Adrenal gland (tissue), 12 donors: Measurements from ENCODE around the gene AIP. TPM values are rescaled to one million over a fixed set of nuclear protein-coding genes. Genes with fewer than 3 reads are reported as not detected.

Experiments used
- DNase-seq, 7 donors: peaks; one replicate each; pipeline ENCODE4 v3.0.0-alpha.2; 2019 to 2020
- H3K27ac ChIP-seq, 5 donors: fragments of 200-600 bp; sonication (generic) in 4 of 5; 1 replicate in 3 of 5; 2 replicates in 2 of 5; pipeline versions ENCODE4 v1.5.1 to v1.8.0; 2016 to 2020; ENCODE audit warnings: mild to moderate bottlenecking in 1 of 5
- H3K27me3 ChIP-seq: fragments of 200-600 bp; 2 replicates; pipeline ENCODE4 v1.8.0; 2021
- H3K36me3 ChIP-seq, 2 donors: fragments of 200-600 bp; replicated peaks in 1 of 2; 1 replicate in 1 of 2; 2 replicates in 1 of 2; pipeline versions ENCODE4 v1.5.1 to v1.8.0; 2018 to 2022
- H3K4me1 ChIP-seq, 2 donors: fragments of 200-600 bp; replicated peaks in 1 of 2; 1 replicate in 1 of 2; 2 replicates in 1 of 2; pipeline versions ENCODE4 v1.5.1 to v1.8.0; 2018 to 2021
- H3K4me3 ChIP-seq, 4 donors: fragments of 200-600 bp; sonication (generic) in 3 of 4; one replicate each; pipeline ENCODE4 v1.5.1; 2016 to 2018
- H3K9me3 ChIP-seq, 3 donors: fragments of 200-600 bp; sonication (generic) in 1 of 3; replicated peaks in 1 of 3; 1 replicate in 2 of 3; 2 replicates in 1 of 3; pipeline versions ENCODE4 v1.5.1 to v1.8.0; 2016 to 2021
- POLR2A ChIP-seq, 2 donors: fragments of 450-650 bp; IDR thresholded peaks; one replicate each; pipeline ENCODE4 v1.6.1; 2017; ENCODE audit warnings: antibody characterized with exemption in 2 of 2, mild to moderate bottlenecking in 2 of 2, moderate library complexity in 1 of 2
- WGBS, 4 donors: extraction: QIAGEN DNeasy Blood & Tissue Kit in 2 of 4; methylation state at CpG; one replicate each; pipeline versions ENCODE4 v1.1.5 to v1.1.7; 2013 to 2017; 5-methylcytosine and 5-hydroxymethylcytosine counted together
- intact Hi-C, 2 donors: fragments of 100-400 bp; cut with DNase I; formaldehyde crosslinking; loops; one replicate each; pipeline versions ENCODE4 v1.14.1 to v1.15.0; 2022 to 2023
- polyA plus RNA-seq, 3 donors: library from polyadenylated mRNA; stranded (reverse); fragments of 200-250 nt in 2 of 3; fragments of 350-450 nt in 1 of 3; fragmentation: Illumina TruSeq in 1 of 3; extraction: RNeasy Lipid Tissue Mini Kit (QIAGEN cat#74804) in 1 of 3; gene quantifications; one replicate each; pipeline ENCODE4 v1.2.3, GENCODE V29; 2013 to 2014
- total RNA-seq, 9 donors: library from RNA; depleted of rRNA in 4 of 9; stranded (reverse); fragments of >200 nt in 4 of 9; fragments of 120-200 nt in 1 of 9; fragmentation: NEBNext Ultra II Directional in 1 of 9; extraction: Animal tissue kit (Norgen Biotek cat#: 25700) in 1 of 9; gene quantifications; one replicate each; pipeline versions ENCODE4 v1.1.0 to v1.2.4, GENCODE V29; 2013 to 2023
- TF ChIP-seq, protein P1 (sequence below), 6 experiments: fragments of 450-650 bp in 4 of 6; fragments of 200-600 bp in 2 of 6; sonication (generic) in 1 of 6; IDR thresholded peaks; 1 replicate in 5 of 6; 2 replicates in 1 of 6; pipeline versions ENCODE4 v1.5.1 to v1.8.0; 2016 to 2021; ENCODE audit warnings: antibody characterized with exemption in 6 of 6, mild to moderate bottlenecking in 2 of 6, moderate library complexity in 1 of 6
- donor health status: healthy with polysubstance abuse.
- donor health status: Bipolar disorder and iron deficiency.
- donor health status: DM: yes; HTN: yes; CAD: no.
- donor health status: DM: no; HTN: no; CAD: no.
- donor health status: DM: no; HTN: no; CAD: no.
- donor health status: DM: yes; HTN: yes; CAD: no.

Gene AIP
- total and polyA plus RNA-seq, 12 donors = 35.3 to 152 (median 83.9) TPM

GRCh38 chr11:67468456-67468758 is 14.4 kb upstream of the AIP start:
- intact Hi-C loops = no loop called here
- Histone ChIP-seq H3K9me3 (no peaks in the 10 kb centered on the region), H3K4me3 (peak overlapping the region; percentile 16 to 84 (median 61)), H3K27me3 (no peaks in the 10 kb centered on the region), H3K36me3 (no peaks in the 10 kb centered on the region), H3K4me1 (peaks cover 23 to 43% of the 10 kb centered on the region in 2 donors), H3K27ac (peak overlapping the region; percentile 52 to 92 (median 84))
- WGBS, 4 donors = 2 to 10% (median 6%) methylated on average over 3 to 6 of the region's 6 CpGs
- no peak for DNase-seq
- TF ChIP-seq POLR2A (IDR thresholded peaks at IDR 0.05) = no peak
- TF ChIP-seq, protein P1, sequence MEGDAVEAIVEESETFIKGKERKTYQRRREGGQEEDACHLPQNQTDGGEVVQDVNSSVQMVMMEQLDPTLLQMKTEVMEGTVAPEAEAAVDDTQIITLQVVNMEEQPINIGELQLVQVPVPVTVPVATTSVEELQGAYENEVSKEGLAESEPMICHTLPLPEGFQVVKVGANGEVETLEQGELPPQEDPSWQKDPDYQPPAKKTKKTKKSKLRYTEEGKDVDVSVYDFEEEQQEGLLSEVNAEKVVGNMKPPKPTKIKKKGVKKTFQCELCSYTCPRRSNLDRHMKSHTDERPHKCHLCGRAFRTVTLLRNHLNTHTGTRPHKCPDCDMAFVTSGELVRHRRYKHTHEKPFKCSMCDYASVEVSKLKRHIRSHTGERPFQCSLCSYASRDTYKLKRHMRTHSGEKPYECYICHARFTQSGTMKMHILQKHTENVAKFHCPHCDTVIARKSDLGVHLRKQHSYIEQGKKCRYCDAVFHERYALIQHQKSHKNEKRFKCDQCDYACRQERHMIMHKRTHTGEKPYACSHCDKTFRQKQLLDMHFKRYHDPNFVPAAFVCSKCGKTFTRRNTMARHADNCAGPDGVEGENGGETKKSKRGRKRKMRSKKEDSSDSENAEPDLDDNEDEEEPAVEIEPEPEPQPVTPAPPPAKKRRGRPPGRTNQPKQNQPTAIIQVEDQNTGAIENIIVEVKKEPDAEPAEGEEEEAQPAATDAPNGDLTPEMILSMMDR (IDR thresholded peaks at IDR 0.05) = no peak

DNA sequence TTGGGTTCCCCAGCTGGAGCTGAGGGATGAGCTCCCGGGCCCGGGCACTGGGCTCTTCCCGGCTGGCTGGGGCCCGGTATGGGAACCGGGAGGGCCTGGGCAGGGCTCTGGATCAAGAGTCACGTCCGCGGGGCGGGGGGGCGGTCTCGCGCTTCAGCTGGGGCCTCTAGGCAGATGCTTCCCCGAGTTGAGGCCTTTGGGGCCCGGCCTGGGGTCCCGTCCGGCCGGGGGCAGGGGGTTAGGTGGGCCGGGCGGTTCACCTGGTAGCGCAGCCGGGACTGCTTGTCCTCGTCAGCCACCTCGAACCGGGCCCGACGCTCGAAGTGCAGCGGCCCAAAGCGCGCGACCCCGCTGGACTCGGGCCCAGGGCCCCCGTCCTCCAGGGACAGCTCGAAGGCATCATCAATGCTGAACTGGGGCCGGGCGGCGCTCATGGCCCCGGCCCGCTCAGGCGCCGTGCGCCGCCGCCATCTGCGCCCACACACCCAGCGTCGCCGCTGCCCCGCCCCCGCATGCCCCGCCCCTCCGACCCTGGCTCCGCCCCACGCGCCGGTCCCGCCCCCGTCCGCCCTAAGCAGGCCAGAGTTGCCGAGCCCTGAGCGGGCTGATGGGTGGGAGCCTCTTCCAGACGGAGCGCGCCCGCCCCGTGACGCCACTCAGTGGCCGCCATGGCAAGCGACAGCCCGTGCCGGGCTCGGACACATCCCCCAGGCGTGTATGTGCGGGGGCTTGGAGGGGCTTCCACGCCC is 13.9 kb upstream of the AIP start, which contains the start of gene TMEM134:
Gene TMEM134, minus strand, starts transcription at position 493 of the 749 bp plus-strand sequence. Its CDS starts 59 bp downstream, at position 434.
- Histone ChIP-seq H3K4me3 (peak within 1 kb of the TSS; percentile 16 to 84 (median 61)), H3K27ac (peak within 1 kb of the TSS; percentile 52 to 92 (median 84)), H3K4me1 (peaks cover 17 to 38% of the 10 kb centered on the region in 2 donors), H3K27me3 (no peaks in the 10 kb centered on the region), H3K9me3 (no peaks in the 10 kb centered on the region), H3K36me3 (no peaks in the 10 kb centered on the region)
- TF ChIP-seq POLR2A (IDR thresholded peaks at IDR 0.05) = peak; percentile 77 to 88
- TF ChIP-seq, protein P1 (IDR thresholded peaks at IDR 0.05) = peak in 5 of 6 experiments; percentile 37 to 59 (median 41)
- intact Hi-C loops = no loop called here
- WGBS, 4 donors = 0 to 1% (median 0%) methylated on average over 2 to 76 of the region's 76 CpGs
- peak; percentile 92 to 96 (median 94) for DNase-seq

DNA sequence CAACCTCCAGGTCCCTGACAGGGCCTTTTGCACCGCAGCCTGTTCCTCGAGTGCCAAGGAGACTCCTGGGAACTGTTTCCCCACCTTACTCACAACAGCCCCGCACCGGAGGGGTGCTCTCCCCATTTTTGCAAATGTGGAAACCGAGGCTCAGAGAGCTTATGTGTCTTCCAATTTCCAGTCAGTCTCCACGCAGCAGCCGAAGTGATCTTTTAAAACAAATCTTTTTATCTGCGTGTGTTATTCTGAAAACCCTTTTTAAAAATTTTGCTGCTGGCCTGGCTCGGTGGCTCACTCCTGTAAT is 13.4 kb upstream of the AIP start:
- no peak for TF ChIP-seq POLR2A (IDR thresholded peaks at IDR 0.05)
- TF ChIP-seq, protein P1 (IDR thresholded peaks at IDR 0.05) = no peak
- H3K27me3 ChIP-seq = no peaks in the 10 kb centered on the region
- peak overlapping the region in 3 of 4 donors; percentile 22 to 71 (median 34) for H3K4me3 ChIP-seq
- no peak for DNase-seq
- 13 to 19% (median 14%) methylated on average over 6 to 9 of the region's 9 CpGs for WGBS, 4 donors
- intact Hi-C loops = no loop called here
- peak overlapping the region; percentile 26 to 92 (median 81) for H3K27ac ChIP-seq
- H3K9me3 ChIP-seq = no peaks in the 10 kb centered on the region
- H3K4me1 ChIP-seq = peaks cover 12 to 33% of the 10 kb centered on the region in 2 donors
- H3K36me3 ChIP-seq = no peaks in the 10 kb centered on the region

- H3K9me3 ChIP-seq = no peaks in the 10 kb centered on the region
- WGBS, 4 donors = 77 to 84% (median 79%) methylated on average over 8 of the region's 8 CpGs
- TF ChIP-seq POLR2A (IDR thresholded peaks at IDR 0.05) = no peak
- TF ChIP-seq, protein P1 (IDR thresholded peaks at IDR 0.05) = no peak
- no peak overlapping the region for H3K4me3 ChIP-seq
- no peak overlapping the region for H3K27ac ChIP-seq
- no peak for DNase-seq
- no peaks in the 10 kb centered on the region for H3K27me3 ChIP-seq
- H3K36me3 ChIP-seq = no peaks in the 10 kb centered on the region
- peaks cover 6 to 27% of the 10 kb centered on the region in 2 donors for H3K4me1 ChIP-seq
- intact Hi-C loops = no loop called here
Observed at GRCh38 chr11:67470337-67471002, 12.4 kb upstream of the AIP start.
